Endothelial cell of umbilical vein (primary cell): ENCODE measurements around the gene LIMCH1. TPM values are rescaled to one million over a fixed set of nuclear protein-coding genes. Genes with fewer than 3 reads are reported as not detected.

Source experiments
- BruUV-seq: library from RNA; stranded (reverse); fragments of 400-500 nt; replicated peaks from 2 replicates; lab custom pipeline; 2021; lab: Mats Ljungman, UMichigan
- CTCF ChIA-PET: fragments of 300-600, 350-600 bp; sonication (Branson Sonifier 250); formaldehyde crosslinking; loops from one replicate; lab custom pipeline; 2021; ENCODE audit warnings: antibody characterized with exemption, inconsistent platforms; lab: Charles Lee
- POLR2A ChIA-PET: fragments of 300-600, 350-600 bp; sonication (Branson Sonifier 250); formaldehyde crosslinking; loops from one replicate; lab custom pipeline; 2021; ENCODE audit warnings: antibody characterized with exemption, inconsistent platforms; lab: Charles Lee
- DNase-seq: peaks from one replicate; pipeline ENCODE4 v3.0.0-alpha.2; 2011; ENCODE audit warnings: low read depth, low spot score
- FAIRE-seq: peaks from 2 replicates; lab custom pipeline; 2011; peaks lifted over from hg19 to GRCh38; lab: Jason Lieb, UNC
- H2AFZ ChIP-seq: 2 replicates; pipeline ENCODE4 v1.6.0; 2012; ENCODE audit warnings: low read depth, low read length, control low read depth, inconsistent platforms
- H3K27ac ChIP-seq: 2 replicates; pipeline ENCODE4 v1.5.1; 2011; ENCODE audit warnings: low read depth, mild to moderate bottlenecking, control low read depth, low read length, moderate library complexity; ENCODE audit not compliant: insufficient read depth
- H3K27me3 ChIP-seq, 2 experiments: 2 replicates each; pipeline versions ENCODE4 v1.6.0 to v1.6.1; 2011; ENCODE audit warnings: low read length in 2 of 2, mixed read lengths in 1 of 2; ENCODE audit not compliant: control insufficient read depth in 2 of 2, insufficient read depth in 2 of 2
- H3K36me3 ChIP-seq, 2 experiments: 2 replicates in 1 of 2; 3 replicates in 1 of 2; pipeline ENCODE4 v1.5.1; 2011; ENCODE audit warnings: low read length in 2 of 2, mild to moderate bottlenecking in 1 of 2, moderate library complexity in 1 of 2; ENCODE audit not compliant: control insufficient read depth in 2 of 2, insufficient read depth in 2 of 2; ENCODE audit errors: extremely low read depth in 1 of 2
- H3K4me1 ChIP-seq: 3 replicates; pipeline ENCODE4 v1.5.1; 2011; ENCODE audit warnings: mild to moderate bottlenecking, low read length; ENCODE audit not compliant: control insufficient read depth, insufficient read depth; ENCODE audit errors: extremely low read depth
- H3K4me2 ChIP-seq: 2 replicates; pipeline ENCODE4 v1.6.1; 2011; ENCODE audit warnings: low read length, control low read depth, mixed read lengths; ENCODE audit not compliant: insufficient read depth
- H3K4me3 ChIP-seq, 3 experiments: fragments of 200-600 bp in 1 of 3; sonication (generic), shearing (Covaris generic) in 1 of 3; replicated peaks in 1 of 3; 2 replicates each; pipeline ENCODE4 v1.5.1; 2011 to 2016; ENCODE audit warnings: control low read depth in 3 of 3, low read length in 3 of 3, mild to moderate bottlenecking in 2 of 3, inconsistent platforms in 1 of 3, low read depth in 1 of 3, moderate library complexity in 1 of 3; ENCODE audit not compliant: insufficient read depth in 1 of 3
- H3K79me2 ChIP-seq: 2 replicates; pipeline ENCODE4 v1.6.0; 2012; ENCODE audit warnings: low read length, inconsistent platforms; ENCODE audit not compliant: control insufficient read depth, insufficient read depth
- H3K9ac ChIP-seq: replicated peaks from 2 replicates; pipeline ENCODE3; 2011; ENCODE audit warnings: low read length, control low read depth; ENCODE audit not compliant: insufficient read depth; ENCODE audit errors: extremely low read depth
- H3K9me1 ChIP-seq: replicated peaks from 3 replicates; pipeline ENCODE4 v1.6.0; 2011; ENCODE audit warnings: mild to moderate bottlenecking, low read length; ENCODE audit not compliant: control insufficient read depth, insufficient read depth; ENCODE audit errors: extremely low read depth
- H3K9me3 ChIP-seq: replicated peaks from 2 replicates; pipeline ENCODE4 v1.5.1; 2012; ENCODE audit warnings: low read length, inconsistent platforms; ENCODE audit not compliant: control insufficient read depth, insufficient read depth
- H4K20me1 ChIP-seq: replicated peaks from 2 replicates; pipeline ENCODE3; 2011; ENCODE audit warnings: mild to moderate bottlenecking, low read length; ENCODE audit not compliant: control insufficient read depth, insufficient read depth; ENCODE audit errors: extremely low read depth
- EZH2 ChIP-seq: IDR thresholded peaks from 2 replicates; pipeline ENCODE4 v1.6.1; 2012; ENCODE audit warnings: borderline replicate concordance, low read depth, mild to moderate bottlenecking, moderate library complexity, low read length, inconsistent platforms; ENCODE audit not compliant: severe bottlenecking
- FOS ChIP-seq: IDR thresholded peaks from 2 replicates; pipeline ENCODE4 v1.6.1; 2011; ENCODE audit warnings: mild to moderate bottlenecking, low read length, moderate library complexity, borderline replicate concordance; ENCODE audit not compliant: insufficient read depth
- GATA2 ChIP-seq: IDR thresholded peaks from 2 replicates; pipeline ENCODE4 v1.7.0; 2011; ENCODE audit warnings: low read depth, mild to moderate bottlenecking, moderate library complexity, mixed read lengths, low read length; ENCODE audit not compliant: insufficient read length, insufficient read depth
- JUN ChIP-seq: IDR thresholded peaks from 2 replicates; pipeline ENCODE4 v1.6.1; 2011; ENCODE audit warnings: borderline replicate concordance, low read depth; ENCODE audit not compliant: insufficient read length, insufficient read depth
- MYC ChIP-seq: IDR thresholded peaks from one replicate; pipeline ENCODE4 v1.6.1; 2011; ENCODE audit warnings: mild to moderate bottlenecking, low read depth, low read length
- POLR2A ChIP-seq: IDR thresholded peaks from 2 replicates; pipeline ENCODE4 v1.6.1; 2012; ENCODE audit warnings: low read depth, mild to moderate bottlenecking, control low read depth, low read length
- POLR2AphosphoS5 ChIP-seq: IDR thresholded peaks from 2 replicates; pipeline ENCODE4 v1.6.1; 2012; ENCODE audit warnings: low read depth, mild to moderate bottlenecking, control low read depth, low read length, moderate library complexity; ENCODE audit not compliant: insufficient read depth
- dilution Hi-C: fragments of 300-500 bp; cut with MboI; formaldehyde crosslinking; loops from one replicate; pipeline ENCODE4 v1.15.0; 2019; ENCODE audit warnings: low sequenced_read_pairs; ENCODE audit not compliant: extremely low pct_ligation_motif_present
- intact Hi-C: fragments of 100-400 bp; cut with micrococcal nuclease; formaldehyde crosslinking; loops from one replicate; pipeline ENCODE4 v1.10.0; 2022
- polyA plus RNA-seq, 4 experiments: library from polyadenylated mRNA; depleted of rRNA in 3 of 4; stranded (reverse) in 3 of 4; unstranded in 1 of 4; fragments of >200 nt; gene quantifications; 2 replicates each; pipeline versions ENCODE4 v1.2.1 to v1.2.3, GENCODE V29; 2011 to 2012; ENCODE audit warnings: missing spikeins in 1 of 4
- total RNA-seq: library from RNA; stranded (reverse); gene quantifications from 2 replicates; pipeline ENCODE4 v1.2.3, GENCODE V29; 2021
- TF ChIP-seq, protein P1 (sequence below): IDR thresholded peaks from 2 replicates; pipeline ENCODE4 v1.6.1; 2011; ENCODE audit not compliant: insufficient read depth, insufficient read length
- TF ChIP-seq, protein P2 (sequence below), 2 donors: IDR thresholded peaks; 1 replicate in 1 of 2; 2 replicates in 1 of 2; pipeline ENCODE4 v1.5.1; 2011; ENCODE audit warnings: low read length in 2 of 2, mild to moderate bottlenecking in 2 of 2, moderate library complexity in 2 of 2, control low read depth in 1 of 2, inconsistent platforms in 1 of 2, low read depth in 1 of 2; ENCODE audit not compliant: insufficient read depth in 1 of 2; ENCODE audit errors: extremely low read depth in 1 of 2

Gene LIMCH1
- total and polyA plus RNA-seq, 2 donors (not counting 3 experiments of a cell fraction or from before 2014, with no cell fraction given) = 14.3 to 32.8 TPM

- Histone ChIP-seq H2AFZ (no peak overlapping the region), H4K20me1 (no peaks in the 10 kb centered on the region), H3K79me2 (no peaks in the 10 kb centered on the region), H3K4me2 (no peak overlapping the region), H3K9ac (no peak overlapping the region), H3K9me1 (no peaks in the 10 kb centered on the region), H3K9me3 (no peaks in the 10 kb centered on the region), H3K4me3 (no peak overlapping the region), H3K36me3 (no peaks in the 10 kb centered on the region), H3K4me1 (no peaks in the 10 kb centered on the region), H3K27ac (no peak overlapping the region), H3K27me3 (peaks cover 2 to 17% of the 10 kb centered on the region in 2 experiments)
- dilution Hi-C loops = no loop called here
- ChIA-PET CTCF (interaction anchor here (3.6 to 6.7 kb wide), 3 partner anchors 17 to 402 kb away, joined by 28 to 256 read pairs (median 40); partner anchors contain the start of gene UCHL1), POLR2A (no interaction called here)
- TF ChIP-seq EZH2 (no peak), MYC (no peak), JUN (no peak), POLR2AphosphoS5 (no peak), GATA2 (no peak), FOS (no peak), POLR2A (no peak)
- TF ChIP-seq, protein P1, sequence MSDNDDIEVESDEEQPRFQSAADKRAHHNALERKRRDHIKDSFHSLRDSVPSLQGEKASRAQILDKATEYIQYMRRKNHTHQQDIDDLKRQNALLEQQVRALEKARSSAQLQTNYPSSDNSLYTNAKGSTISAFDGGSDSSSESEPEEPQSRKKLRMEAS = no peak
- TF ChIP-seq, protein P2, sequence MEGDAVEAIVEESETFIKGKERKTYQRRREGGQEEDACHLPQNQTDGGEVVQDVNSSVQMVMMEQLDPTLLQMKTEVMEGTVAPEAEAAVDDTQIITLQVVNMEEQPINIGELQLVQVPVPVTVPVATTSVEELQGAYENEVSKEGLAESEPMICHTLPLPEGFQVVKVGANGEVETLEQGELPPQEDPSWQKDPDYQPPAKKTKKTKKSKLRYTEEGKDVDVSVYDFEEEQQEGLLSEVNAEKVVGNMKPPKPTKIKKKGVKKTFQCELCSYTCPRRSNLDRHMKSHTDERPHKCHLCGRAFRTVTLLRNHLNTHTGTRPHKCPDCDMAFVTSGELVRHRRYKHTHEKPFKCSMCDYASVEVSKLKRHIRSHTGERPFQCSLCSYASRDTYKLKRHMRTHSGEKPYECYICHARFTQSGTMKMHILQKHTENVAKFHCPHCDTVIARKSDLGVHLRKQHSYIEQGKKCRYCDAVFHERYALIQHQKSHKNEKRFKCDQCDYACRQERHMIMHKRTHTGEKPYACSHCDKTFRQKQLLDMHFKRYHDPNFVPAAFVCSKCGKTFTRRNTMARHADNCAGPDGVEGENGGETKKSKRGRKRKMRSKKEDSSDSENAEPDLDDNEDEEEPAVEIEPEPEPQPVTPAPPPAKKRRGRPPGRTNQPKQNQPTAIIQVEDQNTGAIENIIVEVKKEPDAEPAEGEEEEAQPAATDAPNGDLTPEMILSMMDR (IDR thresholded peaks at IDR 0.05; ENCODE audit: extremely low read depth in 1 of 2, insufficient read depth in 1 of 2, low read depth in 1 of 2, low read length in 2 of 2) = no peak
- BruUV-seq = no TSS peak
- DNase-seq = no peak
- intact Hi-C loops = no loop called here
- no peak for FAIRE-seq
Observed at GRCh38 chr4:41660352-41660751, 122.4 kb downstream of the LIMCH1 start.
